SKM-1 treated with dmso at 0.1 percent for 144 hours (cell line): ENCODE measurements around the gene ASB3.
"Not testable (repeated sequence)": the region's sequence is repeated elsewhere in the genome, so short reads cannot be mapped to it uniquely, and the experiment has no call there.

ENCODE experiments used
- DNase-seq: peaks from one replicate; lab custom pipeline; 2025; ENCODE audit not compliant: unreplicated experiment; lab: John Stamatoyannopoulos, UW

ASB3 gene

DNA sequence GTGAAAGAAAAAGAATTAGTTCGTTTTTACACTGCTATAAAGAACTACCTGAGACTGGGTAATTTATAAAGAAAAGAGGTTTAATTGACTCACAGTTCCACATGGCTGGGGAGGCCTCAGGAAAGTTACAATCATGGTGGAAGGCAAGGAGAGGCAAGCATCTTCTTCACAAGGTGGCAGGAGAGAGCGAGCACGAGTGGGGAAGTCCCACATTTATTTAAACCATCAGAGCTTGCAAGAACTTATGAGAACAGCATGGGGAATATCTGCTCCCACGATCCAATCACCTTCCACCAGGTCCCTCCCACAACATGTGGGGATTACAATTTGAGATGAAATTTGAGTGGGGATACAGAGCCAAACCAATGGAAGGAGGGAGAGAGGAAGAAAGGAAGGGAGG, 128.3 kb downstream of the ASB3 start:
- not testable (repeated sequence) for DNase-seq

- DNase-seq, result no peak
Observed at GRCh38 chr2:53655256-53655655, 131.5 kb downstream of the ASB3 start.

DNA sequence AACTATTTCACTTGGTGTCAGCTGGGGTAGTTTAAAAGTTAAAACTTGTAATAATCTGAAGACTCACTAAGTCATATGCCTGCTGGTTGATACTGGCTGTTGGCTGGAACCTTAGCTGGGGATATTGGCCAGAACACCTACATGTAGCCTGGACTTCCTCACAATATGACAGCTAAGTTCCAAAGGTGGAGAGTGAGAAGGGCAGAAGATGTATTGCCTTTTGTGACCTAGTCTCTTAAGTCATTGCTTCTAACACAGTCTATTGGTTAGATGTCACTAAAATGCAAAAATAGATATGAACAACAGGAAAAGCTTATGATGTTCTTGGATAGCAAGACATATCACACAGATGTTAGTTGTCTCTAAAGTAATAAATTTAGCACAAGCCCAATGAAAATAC, 132.4 kb downstream of the ASB3 start:
- DNase-seq, result no peak

DNA sequence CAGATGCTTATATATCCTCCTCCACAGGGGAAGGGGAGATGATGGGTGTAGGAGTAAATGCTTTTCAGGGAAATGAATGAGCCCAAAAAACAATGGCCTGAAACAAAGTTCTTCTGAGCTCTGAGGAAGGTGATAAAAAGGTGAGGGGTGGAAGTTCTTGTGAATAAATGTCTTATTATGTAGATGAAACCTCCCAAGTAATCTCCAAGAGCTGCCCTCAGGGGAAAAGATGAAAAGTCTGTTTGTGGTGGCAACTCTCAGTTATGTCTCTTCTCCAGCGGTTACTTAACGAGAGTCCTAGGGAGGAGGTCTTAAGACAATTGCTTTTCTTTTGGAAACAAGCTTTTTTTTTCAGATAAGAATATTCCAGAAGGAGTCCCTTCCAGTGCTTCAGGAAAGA, 134.6 kb downstream of the ASB3 start:
- no peak for DNase-seq

GRCh38 chr2:53646788-53647187, 140.0 kb downstream of the ASB3 start:
- DNase-seq, result no peak

DNA sequence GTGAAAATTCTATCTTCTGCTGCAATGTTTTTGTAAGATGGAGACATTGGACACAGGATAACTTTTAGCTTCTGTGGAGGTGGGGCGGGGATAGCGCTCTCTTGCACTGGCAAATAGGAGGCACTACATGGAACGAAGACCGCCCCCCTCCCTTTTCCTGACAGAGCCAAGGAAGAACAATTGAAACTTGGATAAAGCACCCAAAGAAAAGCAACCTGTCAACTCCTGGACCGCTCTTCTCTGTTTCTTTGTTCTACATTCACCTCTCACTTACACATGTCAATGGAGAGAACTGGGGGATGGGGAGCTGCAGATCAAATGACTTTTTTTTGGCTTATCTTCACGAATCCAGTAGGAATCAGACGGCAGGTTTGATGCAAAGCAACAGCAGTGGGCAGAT, 145.5 kb downstream of the ASB3 start:
- no peak for DNase-seq

DNA sequence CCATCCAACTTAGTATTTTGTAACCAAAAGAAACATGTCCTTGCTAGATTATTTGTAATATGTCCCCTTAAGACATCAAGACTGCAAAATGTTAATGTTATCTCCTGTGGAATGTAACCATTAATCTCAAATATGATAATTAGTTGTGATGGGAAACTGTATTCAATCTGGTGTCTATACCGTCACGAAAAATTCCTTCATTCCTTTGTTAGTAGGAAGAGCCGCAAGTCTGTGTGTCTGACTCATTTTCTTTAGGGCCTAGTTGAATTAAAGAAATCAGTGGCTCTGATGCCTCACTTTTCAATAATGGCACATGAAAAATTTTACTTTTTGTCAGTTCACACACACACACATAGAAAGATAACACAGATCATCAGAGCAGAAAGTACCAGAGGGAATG, 146.3 kb downstream of the ASB3 start:
- DNase-seq, result no peak

DNA sequence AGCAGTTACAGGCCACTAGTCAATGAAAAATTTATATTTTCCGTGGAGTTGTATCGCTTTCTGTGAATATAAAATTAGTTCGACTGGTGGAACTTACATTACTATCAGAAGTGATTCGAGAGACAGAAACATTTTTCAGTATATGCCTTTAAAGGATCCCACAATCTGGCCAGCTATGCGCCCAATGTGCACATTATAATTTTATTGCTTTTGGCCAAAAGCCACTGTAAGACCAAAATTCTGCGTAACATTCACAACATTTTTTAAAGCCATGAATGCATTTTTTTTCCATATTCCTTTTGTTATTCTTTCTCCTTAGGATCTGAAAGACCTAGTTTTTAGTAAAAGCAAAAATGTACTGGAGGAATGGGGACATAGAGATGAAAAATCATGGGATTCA, 150.2 kb downstream of the ASB3 start:
- no peak for DNase-seq

- DNase-seq, result no peak
Observed at GRCh38 chr2:53636109-53636508, 150.6 kb downstream of the ASB3 start.

DNA sequence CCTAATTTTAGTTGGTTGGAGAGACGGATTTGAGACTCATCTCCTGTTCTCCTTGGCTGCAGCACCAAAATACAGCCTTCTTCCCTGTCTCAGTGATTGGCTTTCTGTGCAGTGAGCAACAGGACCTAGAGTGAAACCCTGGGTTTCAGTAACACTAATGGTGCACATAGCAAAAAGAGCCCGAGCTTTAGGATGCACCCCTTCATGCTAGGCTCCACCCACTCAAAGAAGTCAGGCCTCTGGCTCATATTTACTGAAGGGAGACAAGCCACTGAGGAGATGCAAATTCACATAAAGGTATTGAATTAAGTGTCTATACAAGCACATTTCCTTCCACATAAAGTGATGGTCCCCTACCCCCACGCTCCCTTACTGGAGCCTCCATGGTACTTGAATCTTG, 151.1 kb downstream of the ASB3 start:
- DNase-seq, result no peak

GRCh38 chr2:53633441-53633840, 153.3 kb downstream of the ASB3 start:
- no peak for DNase-seq

DNA sequence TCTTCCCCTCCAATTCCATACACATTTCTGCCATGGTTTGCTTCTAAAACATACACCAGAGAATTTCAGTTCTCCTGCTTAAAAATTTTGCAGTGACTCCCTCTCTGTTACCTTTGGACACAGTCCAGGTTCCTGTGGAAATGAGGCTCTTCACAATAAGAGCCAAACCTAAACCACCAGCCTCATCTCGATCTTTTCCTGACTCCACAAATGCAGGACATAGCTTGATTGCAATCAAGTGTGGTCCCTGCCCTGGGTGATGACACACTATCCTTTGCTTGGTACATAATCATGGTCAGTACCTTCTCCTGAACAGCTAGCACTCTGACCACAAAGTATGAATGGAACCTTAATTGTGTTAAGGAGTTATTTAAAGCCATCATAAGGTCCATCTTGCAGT, 154.0 kb downstream of the ASB3 start:
- no peak for DNase-seq

GRCh38 chr2:53632126-53632460, 154.7 kb downstream of the ASB3 start:
- DNase-seq, result no peak

GRCh38 chr2:53631313-53632125, 155.2 kb downstream of the ASB3 start:
- no peak for DNase-seq

DNA sequence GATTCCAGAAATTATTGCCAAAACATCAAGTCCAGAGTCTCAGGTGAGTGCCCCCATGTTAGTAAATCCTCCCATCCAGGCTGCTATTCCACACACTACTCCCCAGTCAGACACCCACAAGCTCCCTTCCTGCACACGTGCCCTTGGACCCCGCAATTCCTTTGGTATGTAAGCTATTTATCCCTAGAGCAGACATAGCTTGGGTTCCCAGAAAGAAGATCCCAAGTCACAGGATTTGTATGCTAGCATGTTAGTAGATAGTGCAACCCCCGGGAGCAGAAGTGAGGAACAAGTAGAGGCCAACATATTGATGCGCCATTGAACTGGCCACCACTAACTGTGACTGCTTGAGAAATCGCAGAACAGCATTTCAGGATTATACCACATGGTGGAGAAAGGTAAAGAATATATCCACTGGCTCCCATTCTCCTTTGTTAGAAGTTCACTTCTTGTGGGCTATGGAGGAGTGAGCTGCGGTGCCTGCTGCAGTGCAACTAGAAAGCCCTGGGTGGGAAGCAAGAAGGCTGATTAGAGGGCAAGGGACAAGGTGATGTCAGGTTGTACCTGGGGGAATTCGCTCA, 156.6 kb downstream of the ASB3 start:
- DNase-seq, result no peak

GRCh38 chr2:53629501-53629900, 157.3 kb downstream of the ASB3 start:
- DNase-seq, result no peak

GRCh38 chr2:53629001-53629400, 157.8 kb downstream of the ASB3 start:
- no peak for DNase-seq

DNA sequence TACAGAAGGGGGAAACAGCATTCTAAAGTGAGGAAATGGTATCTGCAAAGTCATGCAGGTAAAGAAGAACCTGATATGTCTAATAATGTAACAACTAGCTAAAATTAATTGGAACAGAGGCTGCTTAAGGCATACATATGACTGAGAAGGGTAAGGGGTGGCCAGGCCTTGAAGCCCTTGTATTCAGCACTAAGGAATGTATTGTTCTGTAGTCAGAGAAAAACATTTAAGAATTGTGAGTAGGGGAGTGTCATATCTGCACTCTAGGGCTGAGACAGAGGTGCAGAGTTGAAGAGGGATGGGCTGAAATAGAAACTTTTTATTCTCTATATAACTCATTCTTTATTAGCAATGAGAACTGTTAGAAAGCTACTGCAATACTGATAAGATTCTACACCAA, 164.6 kb downstream of the ASB3 start:
- no peak for DNase-seq

GRCh38 chr2:53620981-53621380, 165.8 kb downstream of the ASB3 start:
- no peak for DNase-seq
